Vagina (tissue), 2 donors: ENCODE data around the gene ACAP1.

Experiments
- POLR2A ChIP-seq, 2 donors: fragments of 450-650 bp; IDR thresholded peaks; one replicate each; pipeline ENCODE4 v1.6.1; 2017; ENCODE audit warnings: antibody characterized with exemption in 2 of 2, mild to moderate bottlenecking in 2 of 2, moderate library complexity in 2 of 2
- TF ChIP-seq, protein P1 (sequence below), 3 experiments: fragments of 450-650 bp in 2 of 3; fragments of 200-600 bp in 1 of 3; sonication (generic) in 1 of 3; IDR thresholded peaks; one replicate each; pipeline ENCODE4 v1.5.1; 2017 to 2019; ENCODE audit warnings: antibody characterized with exemption in 3 of 3, mild to moderate bottlenecking in 2 of 3, moderate library complexity in 2 of 3

DNA sequence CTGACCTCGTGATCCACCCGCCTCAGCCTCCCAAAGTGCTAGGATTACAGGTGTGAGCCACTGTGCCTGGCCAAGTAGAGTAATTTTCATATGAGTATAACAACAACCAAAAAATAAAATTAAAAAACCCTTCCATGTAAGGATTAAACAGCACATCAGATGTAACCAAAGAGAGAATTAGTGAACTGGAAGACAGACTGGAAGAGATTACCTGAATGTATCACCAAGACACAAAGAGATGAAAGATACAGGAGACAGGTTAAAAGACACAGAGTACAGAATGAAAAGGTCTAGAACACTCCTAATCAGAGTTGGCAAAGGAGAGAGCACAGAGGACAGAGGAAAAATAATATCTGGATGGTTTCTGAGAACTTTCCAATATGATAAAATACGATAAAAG, 42.8 kb downstream of the ACAP1 start:
- TF ChIP-seq, protein P1, sequence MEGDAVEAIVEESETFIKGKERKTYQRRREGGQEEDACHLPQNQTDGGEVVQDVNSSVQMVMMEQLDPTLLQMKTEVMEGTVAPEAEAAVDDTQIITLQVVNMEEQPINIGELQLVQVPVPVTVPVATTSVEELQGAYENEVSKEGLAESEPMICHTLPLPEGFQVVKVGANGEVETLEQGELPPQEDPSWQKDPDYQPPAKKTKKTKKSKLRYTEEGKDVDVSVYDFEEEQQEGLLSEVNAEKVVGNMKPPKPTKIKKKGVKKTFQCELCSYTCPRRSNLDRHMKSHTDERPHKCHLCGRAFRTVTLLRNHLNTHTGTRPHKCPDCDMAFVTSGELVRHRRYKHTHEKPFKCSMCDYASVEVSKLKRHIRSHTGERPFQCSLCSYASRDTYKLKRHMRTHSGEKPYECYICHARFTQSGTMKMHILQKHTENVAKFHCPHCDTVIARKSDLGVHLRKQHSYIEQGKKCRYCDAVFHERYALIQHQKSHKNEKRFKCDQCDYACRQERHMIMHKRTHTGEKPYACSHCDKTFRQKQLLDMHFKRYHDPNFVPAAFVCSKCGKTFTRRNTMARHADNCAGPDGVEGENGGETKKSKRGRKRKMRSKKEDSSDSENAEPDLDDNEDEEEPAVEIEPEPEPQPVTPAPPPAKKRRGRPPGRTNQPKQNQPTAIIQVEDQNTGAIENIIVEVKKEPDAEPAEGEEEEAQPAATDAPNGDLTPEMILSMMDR (IDR thresholded peaks at IDR 0.05): no peak
- TF ChIP-seq POLR2A (IDR thresholded peaks at IDR 0.05): no peak
